HepG2 (cell line): ENCODE measurements around the gene MTCL1. TPM values are rescaled to one million over a fixed set of nuclear protein-coding genes. Genes with fewer than 3 reads are reported as not detected.

ENCODE experiments used
- CENPX ChIP-seq: sonication (generic); formaldehyde crosslinking; IDR thresholded peaks from 2 replicates; pipeline ENCODE4 v1.9.0; 2021; ENCODE audit warnings: mild to moderate bottlenecking, missing genetic modification reagents, moderate library complexity
- EED ChIP-seq: sonication (generic); formaldehyde crosslinking; IDR thresholded peaks from 2 replicates; pipeline ENCODE4 v1.5.0; 2020; ENCODE audit warnings: mild to moderate bottlenecking, missing genetic modification reagents
- GPBP1L1 ChIP-seq: sonication (generic); formaldehyde crosslinking; IDR thresholded peaks from 2 replicates; pipeline ENCODE4 v1.5.0; 2020; ENCODE audit warnings: mild to moderate bottlenecking, missing genetic modification reagents
- HNF1B ChIP-seq: sonication (generic); formaldehyde crosslinking; IDR thresholded peaks from 2 replicates; pipeline ENCODE4 v1.5.1; 2020; ENCODE audit warnings: mild to moderate bottlenecking, moderate library complexity, missing genetic modification reagents
- HNRNPH1 ChIP-seq: fragments of 200-400 bp; formaldehyde crosslinking; optimal IDR thresholded peaks from 2 replicates; pipeline ENCODE3; 2017; ENCODE audit warnings: mild to moderate bottlenecking, low read depth, low read length
- IRF9 ChIP-seq: sonication (generic); formaldehyde crosslinking; IDR thresholded peaks from 2 replicates; pipeline ENCODE4 v1.8.0; 2022; ENCODE audit warnings: missing genetic modification reagents, mild to moderate bottlenecking, borderline replicate concordance
- MAFG ChIP-seq: sonication (generic); formaldehyde crosslinking; IDR thresholded peaks from 2 replicates; pipeline ENCODE4 v1.5.1; 2020; ENCODE audit warnings: mild to moderate bottlenecking, missing genetic modification reagents
- MED13 ChIP-seq: sonication (generic); formaldehyde crosslinking; IDR thresholded peaks from 2 replicates; pipeline ENCODE4 v1.5.0; 2020; ENCODE audit warnings: missing genetic modification reagents
- NAIF1 ChIP-seq: sonication (generic); formaldehyde crosslinking; IDR thresholded peaks from 2 replicates; pipeline ENCODE4 v1.5.0; 2020; ENCODE audit warnings: mild to moderate bottlenecking, missing genetic modification reagents, borderline replicate concordance
- NPAS2 ChIP-seq: sonication (generic); formaldehyde crosslinking; IDR thresholded peaks from 2 replicates; pipeline ENCODE4 v1.8.0; 2022; ENCODE audit warnings: mild to moderate bottlenecking, missing genetic modification reagents, borderline replicate concordance
- RBFOX2 ChIP-seq: fragments of 200-400 bp; formaldehyde crosslinking; IDR thresholded peaks from 2 replicates; pipeline ENCODE4 v1.6.1; 2017; ENCODE audit warnings: low read depth, mild to moderate bottlenecking, low read length
- SMYD3 ChIP-seq: sonication (generic); formaldehyde crosslinking; IDR thresholded peaks from 2 replicates; pipeline ENCODE4 v1.8.1; 2023; ENCODE audit warnings: mild to moderate bottlenecking, missing genetic modification reagents
- SOX6 ChIP-seq, 2 experiments: fragments of 450-650 bp in 1 of 2; sonication (generic) in 1 of 2; formaldehyde crosslinking in 1 of 2; IDR thresholded peaks; 2 replicates each; pipeline versions ENCODE4 v1.4.0 to v1.6.1; 2017 to 2020; ENCODE audit warnings: antibody characterized with exemption in 1 of 2, mild to moderate bottlenecking in 1 of 2, missing genetic modification reagents in 1 of 2
- ZBTB33 ChIP-seq: sonication (generic); formaldehyde crosslinking; IDR thresholded peaks from 2 replicates; pipeline ENCODE4 v1.4.0; 2020; ENCODE audit warnings: missing genetic modification reagents
- ZNF501 ChIP-seq: sonication (generic); formaldehyde crosslinking; IDR thresholded peaks from 2 replicates; pipeline ENCODE4 v1.5.1; 2020; ENCODE audit warnings: mild to moderate bottlenecking, moderate library complexity, missing genetic modification reagents
- ZNF557 ChIP-seq: sonication (generic); formaldehyde crosslinking; IDR thresholded peaks from 2 replicates; pipeline ENCODE4 v1.4.0; 2020; ENCODE audit warnings: missing genetic modification reagents
- ZNF674 ChIP-seq: sonication (generic); formaldehyde crosslinking; IDR thresholded peaks from 2 replicates; pipeline ENCODE4 v1.5.0; 2020; ENCODE audit warnings: low read depth, mild to moderate bottlenecking, missing genetic modification reagents
- ZNF891 ChIP-seq: sonication (generic); formaldehyde crosslinking; IDR thresholded peaks from 2 replicates; pipeline ENCODE4 v1.5.0; 2020; ENCODE audit warnings: mild to moderate bottlenecking, missing genetic modification reagents
- ZXDC ChIP-seq: sonication (generic); formaldehyde crosslinking; IDR thresholded peaks from 2 replicates; pipeline ENCODE4 v1.5.0; 2020; ENCODE audit warnings: mild to moderate bottlenecking, missing genetic modification reagents
- polyA plus RNA-seq, 8 experiments: library from polyadenylated mRNA; depleted of rRNA in 3 of 8; stranded (reverse) in 7 of 8; unstranded in 1 of 8; fragments of >200 nt; fragmentation: Illumina TruSeq in 4 of 8; extraction: Trizol in 4 of 8; gene quantifications; 2 replicates each; pipeline versions ENCODE4 v1.2.1 to v1.2.3, GENCODE V29; 2011 to 2016; ENCODE audit warnings: low read depth in 4 of 8, missing spikeins in 1 of 8, mixed read lengths in 1 of 8; ENCODE audit not compliant: insufficient read depth in 1 of 8
- total RNA-seq, 5 experiments: library from RNA; depleted of rRNA; stranded (reverse); fragments of >200 nt; fragmentation: Illumina TruSeq; extraction: Trizol; gene quantifications; 2 replicates each; pipeline ENCODE4 v1.2.3, GENCODE V29; 2016; ENCODE audit warnings: low read depth in 1 of 5

MTCL1 gene
- total and polyA plus RNA-seq, 2 of the 13 experiments (the other 11 are each of a cell fraction or from before 2014, with no cell fraction given): 3.1 to 3.2 TPM

GRCh38 chr18:8706791-8707555 is 1.6 kb downstream of the MTCL1 start (continued):
- TF ChIP-seq HNF1B (CRISPR knock-in tag) (no peak), MAFG (CRISPR knock-in tag) (no peak), GPBP1L1 (CRISPR knock-in tag) (no peak), RBFOX2 (no peak), NAIF1 (CRISPR knock-in tag) (no peak), SOX6 (IDR thresholded peaks at IDR 0.05) (no peak), SOX6 (CRISPR knock-in tag; IDR thresholded peaks at IDR 0.05) (no peak), ZNF891 (CRISPR knock-in tag) (0 out of 2 replicates have a peak, but pooled peaks have one; percentile 41), NPAS2 (CRISPR knock-in tag) (no peak), CENPX (CRISPR knock-in tag) (no peak), ZXDC (no peak), ZBTB33 (CRISPR knock-in tag) (0 out of 2 replicates have a peak, but pooled peaks have one; percentile 46), MED13 (no peak), ZNF501 (no peak), ZNF674 (CRISPR knock-in tag) (no peak), EED (CRISPR knock-in tag) (no peak), SMYD3 (CRISPR knock-in tag) (no peak), HNRNPH1 (no peak), ZNF557 (CRISPR knock-in tag) (no peak), IRF9 (CRISPR knock-in tag) (no peak)
